Inflammatory macrophage treated with lipopolysaccharide for 1 hour (primary cell): ENCODE data around the gene RELL2.

Source experiments
- DNase-seq, 2 donors: peaks; one replicate each; pipeline ENCODE4 v3.0.0-alpha.2; 2020 to 2022

Gene RELL2

DNA sequence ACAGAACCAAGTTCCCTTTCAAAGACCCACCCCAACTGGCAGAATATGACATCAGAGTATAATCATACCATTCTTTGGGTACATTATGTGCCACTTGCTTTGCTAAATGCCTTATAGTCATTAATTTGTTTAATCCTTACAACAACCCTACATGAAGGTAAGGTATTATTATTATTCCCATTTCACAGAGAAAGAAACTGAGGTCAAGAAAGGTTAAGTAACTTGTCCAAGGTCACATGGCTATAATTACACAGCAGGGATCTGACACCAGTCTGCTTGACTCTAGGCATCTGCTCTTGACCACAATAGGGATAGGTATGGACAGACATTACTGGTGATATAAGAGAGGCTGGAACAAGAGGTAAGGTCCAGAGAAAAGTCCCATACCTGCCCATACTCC lies 13.2 kb downstream of the RELL2 start:
- DNase-seq, result no peak

DNA sequence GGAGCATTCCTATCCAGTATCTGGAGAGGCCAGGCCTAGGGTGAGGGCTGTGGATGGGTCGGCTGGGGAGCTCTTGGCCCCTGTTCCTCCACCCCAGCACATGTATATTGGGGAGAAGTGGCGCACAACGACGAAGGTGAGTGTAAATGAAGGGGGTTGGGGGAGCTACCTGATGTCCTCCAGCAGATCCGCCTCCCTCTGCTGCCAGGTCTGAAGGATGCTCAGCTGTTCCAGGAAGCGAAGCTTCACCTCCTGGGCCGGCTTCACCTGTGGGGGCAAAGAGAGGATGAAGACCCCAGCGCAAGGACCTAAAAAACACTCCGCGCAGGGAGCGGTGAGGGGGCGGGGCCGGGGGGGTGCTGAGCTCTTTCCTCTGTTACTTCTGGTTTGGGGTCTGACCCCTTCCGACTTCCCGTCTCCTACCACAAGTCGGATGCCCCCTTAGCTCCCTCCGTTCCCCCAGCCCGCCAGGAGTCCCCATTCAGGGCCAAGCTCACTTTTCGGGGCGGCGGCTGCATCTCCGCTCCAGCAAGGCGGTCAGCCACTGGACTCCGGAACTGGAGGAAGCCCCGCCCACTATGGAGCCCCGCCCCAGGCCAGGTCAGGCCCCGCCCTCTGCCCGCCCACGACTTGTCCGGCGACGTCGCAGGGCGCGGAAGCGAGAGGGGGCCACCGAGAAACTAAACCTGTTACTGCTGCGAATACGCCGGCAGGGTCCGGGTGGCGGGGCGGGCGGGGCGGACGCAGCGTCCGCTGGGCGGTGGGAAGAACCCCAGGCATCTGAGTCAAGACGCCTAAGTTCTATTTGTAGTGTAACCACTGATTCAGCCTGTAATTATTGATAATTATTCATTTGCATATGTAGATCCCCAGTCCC lies 14.3 kb downstream of the RELL2 start, which contains the start of gene FCHSD1:
Gene FCHSD1, minus strand, starts transcription at position 568 of the 877 bp plus-strand sequence. Its CDS starts 50 bp downstream, at position 518.
- DNase-seq, result peak; percentile 73 to 90

DNA sequence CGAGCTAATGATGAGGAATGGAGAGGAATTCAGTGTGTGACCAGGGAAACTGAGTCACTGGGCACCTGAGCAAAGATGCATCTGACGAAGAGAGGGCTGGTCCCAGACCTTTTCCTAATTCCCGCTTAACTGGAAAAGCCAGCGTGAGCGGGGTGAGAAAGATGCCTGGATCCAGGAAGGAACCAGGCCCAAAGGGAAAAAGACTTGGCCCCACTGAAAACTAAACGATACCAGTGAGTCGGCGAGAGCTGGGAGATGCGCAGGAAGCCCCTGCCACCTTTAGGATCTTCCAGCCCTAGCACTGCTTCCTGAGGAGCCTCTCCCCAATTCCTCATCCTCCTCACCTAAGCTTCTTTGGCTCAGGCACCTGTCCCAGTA lies 14.9 kb downstream of the RELL2 start:
- DNase-seq, result no peak

DNA sequence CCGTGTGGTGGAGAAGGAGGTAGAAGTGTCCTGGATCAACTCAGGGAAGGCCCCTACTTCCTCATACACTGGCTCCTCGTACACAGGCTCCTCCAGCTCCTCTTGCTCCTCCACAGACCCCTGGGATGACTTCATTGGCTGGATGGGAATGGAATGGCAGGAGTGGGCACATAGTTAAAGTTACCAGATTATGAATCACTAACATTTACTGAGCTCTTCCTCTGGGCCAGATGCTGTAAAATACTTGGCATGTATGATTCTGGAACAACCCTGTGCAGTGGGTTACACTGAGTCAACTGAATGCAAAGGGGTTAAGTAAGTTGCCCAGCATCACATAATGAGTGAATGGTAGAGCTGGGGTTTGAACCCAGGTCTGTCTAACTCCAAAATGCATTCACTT lies 17.5 kb downstream of the RELL2 start:
- no peak for DNase-seq

DNA sequence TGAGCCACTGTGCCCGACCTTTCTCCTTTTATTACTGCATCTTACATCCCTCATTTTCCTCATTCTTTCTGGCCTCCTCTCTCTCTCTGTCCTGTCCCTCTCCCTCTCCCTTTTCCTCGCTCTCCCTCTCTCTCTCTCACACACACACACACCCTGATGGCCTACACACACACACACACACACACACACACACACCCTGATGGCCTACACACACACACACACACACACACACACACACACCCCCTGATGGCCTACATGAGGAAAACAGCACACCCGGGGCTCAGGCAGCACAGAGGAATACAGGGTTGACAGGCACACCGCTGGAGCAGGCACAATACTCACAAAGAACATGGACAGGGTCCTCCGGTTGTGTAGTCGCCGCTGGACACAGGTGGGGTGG lies 18.2 kb downstream of the RELL2 start:
- no peak for DNase-seq

DNA sequence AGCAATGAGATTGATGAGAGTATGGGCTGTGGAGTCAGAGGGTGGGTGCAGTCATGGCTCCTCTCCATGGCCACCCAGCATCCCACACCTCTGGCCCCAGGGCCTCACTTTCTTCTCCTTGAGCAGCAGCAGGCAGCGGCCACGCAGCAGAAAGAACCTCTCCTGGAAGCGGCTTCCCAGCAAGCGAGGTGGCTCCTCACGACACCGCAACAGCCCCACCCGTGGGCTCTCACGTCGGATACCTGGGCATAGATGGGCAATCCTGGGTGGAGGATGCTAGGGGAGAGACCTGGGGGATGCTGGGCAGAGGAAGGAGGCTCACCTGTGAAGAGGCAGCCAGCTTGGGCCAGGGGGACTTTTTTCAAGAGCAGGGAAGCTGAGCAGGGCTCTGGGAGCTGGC lies 19.6 kb downstream of the RELL2 start:
- no peak for DNase-seq

DNA sequence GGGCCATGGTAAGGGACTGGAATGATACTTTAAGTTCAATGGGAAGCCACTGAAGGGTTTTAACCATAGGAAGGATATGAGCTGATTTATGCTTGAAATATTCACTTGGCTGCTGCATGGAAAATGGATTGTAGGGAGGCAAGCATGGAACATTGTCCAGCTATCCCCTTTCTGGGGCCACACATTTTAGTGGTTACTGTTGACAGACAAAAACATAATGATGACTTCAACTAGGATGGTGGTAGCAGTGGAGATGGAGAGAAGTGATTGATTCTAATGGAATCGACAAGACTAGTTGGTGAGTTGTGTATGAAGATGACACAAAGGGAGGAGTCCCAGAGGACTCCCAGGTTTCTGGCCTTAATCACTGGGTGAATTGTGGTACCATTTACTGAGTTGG lies 20.6 kb downstream of the RELL2 start:
- DNase-seq, result no peak

DNA sequence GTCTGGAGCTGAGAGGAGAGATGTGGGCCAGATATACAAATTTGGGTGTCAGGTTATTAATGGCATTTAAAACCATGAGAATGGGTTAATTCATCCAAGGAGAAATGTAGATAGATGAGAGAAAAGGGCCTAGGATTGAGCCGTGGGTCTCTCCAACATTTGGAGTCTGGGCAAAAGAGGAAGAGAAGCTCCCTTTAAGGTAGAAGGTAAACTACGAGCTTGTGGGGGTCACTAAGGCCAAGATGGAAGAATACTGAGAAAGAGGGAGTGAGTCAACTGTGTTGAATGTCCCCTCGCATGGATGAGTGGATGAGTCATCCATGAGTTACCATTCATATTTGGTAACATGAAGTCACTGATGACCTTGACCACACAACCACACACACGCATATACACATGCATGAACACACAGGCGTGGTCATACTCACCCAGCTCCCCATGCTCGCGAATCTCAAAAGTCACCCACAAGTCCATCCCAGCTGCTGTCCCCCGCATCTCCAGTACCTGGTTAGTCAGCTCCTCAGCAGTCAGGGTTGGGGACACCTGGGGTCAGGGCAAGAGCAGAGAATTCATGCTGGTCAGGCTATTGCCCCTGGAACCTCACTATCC lies 21.2 kb downstream of the RELL2 start:
- no peak for DNase-seq

DNA sequence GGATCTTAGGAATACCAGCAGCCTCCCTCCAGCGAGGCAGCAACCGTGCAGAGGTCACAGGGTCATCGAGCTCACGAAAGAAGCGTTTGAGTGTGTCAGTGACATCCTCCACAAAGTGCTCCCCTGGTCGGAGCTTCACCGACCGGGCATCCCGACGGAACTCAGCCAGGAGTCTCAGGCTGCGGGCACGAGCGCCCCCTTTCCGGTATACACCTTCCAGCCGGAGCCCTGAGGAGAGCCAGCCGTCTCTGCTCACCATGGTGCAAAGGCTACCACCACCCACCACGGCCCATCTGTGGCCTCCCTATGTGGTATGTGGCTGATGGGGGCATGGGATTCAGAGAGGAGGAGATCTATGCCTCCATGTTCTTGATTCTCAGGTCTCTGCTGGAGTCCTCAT lies 25.2 kb downstream of the RELL2 start:
- no peak for DNase-seq

DNA sequence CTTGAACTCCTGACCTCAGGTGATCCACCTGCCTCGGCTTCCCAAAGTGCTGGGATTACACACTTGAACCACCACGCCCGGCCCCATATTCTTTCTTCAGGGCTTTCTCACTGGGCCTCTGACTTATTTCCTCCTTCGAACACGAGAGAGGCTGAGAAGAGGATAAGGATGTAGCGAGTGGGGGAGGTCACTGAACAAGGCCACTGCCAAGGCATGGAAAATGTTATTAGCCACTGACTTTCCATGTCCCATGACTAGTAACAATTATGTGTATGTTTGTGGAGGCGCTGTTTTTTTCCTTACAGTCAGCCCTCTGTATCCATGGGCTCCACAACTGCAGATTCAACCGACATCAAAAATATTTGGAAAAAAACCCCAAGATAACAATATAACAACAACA lies 26.7 kb downstream of the RELL2 start:
- DNase-seq, result no peak

DNA sequence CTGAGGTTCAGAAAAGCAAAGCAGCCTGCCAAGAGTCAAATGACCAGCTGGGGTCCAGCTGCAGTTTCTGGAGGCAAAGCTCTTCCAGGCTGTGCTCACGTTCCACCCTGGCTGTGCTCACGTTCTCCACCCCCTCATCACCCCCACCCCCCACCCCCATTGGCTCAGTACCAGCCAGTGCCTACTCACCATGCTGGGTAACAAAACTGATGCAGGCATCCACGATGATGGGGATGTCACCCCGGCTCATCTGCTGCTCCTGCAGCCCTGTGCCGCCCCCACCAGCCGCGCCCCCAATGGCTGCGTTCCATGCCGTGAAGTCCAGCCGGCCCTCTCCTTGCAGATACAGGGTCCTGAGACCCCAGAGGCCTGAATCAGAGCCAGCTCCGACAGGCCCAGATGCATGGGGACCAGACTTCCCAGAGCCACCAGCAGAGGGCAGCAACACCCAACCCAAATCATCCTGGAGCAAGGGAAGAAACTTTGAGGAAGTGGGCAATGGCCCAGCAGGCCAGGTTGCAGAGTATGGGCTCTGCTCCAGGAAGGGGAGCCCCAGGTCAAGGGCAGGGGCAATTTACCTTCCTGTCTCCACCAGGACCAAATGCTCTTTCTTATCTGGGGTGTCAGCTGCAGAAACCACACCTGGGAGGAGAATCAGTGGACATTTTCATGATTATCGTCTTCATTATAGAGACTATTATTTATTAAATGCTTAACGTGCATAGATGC lies 28.1 kb downstream of the RELL2 start:
- DNase-seq, result peak; percentile 51 to 91

DNA sequence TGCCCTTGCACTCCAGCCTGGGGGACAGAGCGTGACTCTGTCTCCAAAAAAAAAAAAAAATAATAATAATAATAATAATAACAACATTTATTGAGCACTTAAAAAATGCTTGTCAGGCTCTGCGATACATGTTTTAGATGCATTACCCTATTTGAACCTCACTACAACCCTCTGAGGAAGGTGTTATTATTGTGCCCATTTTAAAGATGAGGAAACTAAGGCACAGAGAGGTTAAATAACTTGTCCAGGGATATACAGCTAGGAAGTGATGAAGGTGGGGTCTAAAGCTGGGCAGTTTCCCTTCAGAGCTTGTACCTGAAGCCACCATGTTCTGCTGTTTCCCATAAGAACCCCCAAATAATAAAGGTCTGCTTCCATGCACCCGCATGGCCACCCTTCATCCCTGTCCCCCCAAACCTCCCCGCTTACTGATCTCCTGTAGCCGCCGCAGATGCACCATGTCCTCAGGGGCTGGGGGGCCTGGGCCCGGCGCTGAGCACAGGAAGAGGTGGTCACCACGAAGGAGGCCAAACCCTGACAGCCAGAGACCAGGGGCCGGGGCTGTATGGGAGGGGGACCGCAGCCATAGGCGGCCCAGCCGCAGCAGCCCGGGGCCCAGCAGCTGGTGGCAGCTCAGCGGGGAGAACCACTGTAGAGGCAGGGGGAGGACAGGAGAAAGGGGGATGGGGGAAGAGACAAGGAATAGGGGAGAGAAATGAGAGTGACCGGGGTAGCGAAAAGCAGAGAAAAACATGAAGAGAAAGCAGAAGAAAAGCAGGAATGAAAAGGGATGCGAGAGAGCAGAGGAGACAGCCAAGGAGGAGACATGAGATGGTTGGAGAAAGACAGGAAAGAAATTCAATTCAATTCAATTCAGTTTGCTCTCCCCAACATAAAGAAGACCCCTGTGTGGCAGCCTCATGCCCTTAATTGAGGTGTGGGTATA lies 29.5 kb downstream of the RELL2 start:
- no peak for DNase-seq

DNA sequence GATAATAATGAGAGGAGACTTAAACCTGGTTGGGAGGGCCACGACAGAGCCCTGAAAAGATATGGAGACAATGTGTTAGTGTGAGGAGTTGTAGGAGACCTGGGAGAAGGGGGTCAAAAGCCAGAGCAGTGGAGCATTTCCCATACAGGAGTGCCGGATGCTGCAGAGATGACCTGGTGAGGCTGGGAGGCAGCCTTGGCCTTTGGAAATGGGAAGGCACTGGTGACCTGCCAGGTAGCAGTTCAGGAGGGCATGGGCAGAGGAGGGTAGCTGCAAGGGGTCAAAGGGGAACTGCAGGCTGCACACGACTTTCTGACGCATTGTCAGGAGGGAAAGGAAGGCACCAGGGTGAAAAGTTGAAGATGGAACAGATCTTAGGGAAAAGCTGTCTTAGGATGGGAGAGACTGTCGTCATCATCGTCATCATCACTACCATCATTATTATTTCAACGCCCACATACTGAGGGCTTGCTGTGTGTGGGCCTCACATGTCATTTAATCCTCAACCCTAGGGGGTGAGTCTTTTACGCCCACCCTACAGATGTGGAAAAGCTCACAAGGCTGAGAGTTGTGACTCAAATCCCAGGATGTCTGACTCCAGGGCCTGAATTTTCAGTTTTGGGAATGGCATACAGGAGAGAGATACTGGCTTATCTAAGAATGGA lies 31.9 kb downstream of the RELL2 start:
- DNase-seq, result no peak

DNA sequence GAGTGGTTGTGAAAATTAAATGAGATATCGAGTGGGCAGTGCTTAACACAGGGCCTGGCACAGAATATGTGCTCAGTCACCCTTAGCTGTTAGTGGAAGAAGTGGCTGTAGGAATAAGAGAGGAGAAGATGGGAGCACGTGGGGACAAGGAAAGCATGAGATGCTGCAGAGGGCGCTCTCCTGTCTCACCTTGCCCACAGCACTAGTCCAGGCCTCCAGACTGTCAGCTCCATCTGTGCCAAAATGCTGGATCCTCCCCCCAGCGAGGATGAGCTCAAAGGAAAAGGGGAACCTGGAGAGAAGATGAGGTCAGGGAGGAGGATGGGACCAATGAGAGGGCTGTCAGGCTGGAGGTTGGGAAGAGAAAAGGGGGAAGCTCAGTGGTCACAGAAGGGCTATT lies 32.7 kb downstream of the RELL2 start:
- peak in 1 of 2 donors; percentile 11 for DNase-seq

DNA sequence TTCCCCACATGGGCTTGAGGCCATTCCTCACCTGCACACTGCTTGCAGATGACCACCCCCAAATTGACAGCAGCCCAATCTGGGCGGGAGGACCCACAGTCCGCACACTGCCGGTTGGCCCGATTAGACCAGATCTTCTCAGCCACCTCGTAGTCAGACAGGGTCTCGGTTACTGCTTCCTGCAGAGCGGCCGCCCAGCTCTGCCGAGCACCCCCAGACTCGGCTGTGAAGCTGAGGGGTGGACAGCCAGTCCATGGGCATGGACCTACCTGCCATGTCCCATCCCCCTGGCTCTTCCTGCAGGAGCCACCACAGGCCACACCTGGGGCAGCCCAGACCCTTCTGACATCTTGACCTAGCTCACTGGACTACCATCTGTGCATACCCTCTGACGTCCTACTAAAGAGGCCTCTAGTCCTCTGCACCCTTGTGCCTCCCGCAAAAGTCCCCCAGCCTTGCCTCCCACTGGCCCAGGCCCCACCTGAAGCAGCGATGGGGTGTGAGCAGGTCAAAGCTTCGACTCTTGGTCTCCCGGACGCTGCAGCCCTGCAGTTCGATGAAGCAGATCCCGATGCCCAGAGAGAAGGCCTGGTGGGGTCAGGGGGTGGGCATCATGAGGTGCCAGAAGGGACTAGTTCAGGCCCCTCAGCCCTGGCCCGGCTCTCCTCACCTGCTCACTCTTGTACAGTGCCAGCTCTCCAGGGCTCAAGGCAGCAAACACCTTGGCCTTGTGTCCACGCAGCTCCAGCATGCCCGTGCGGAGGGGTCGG lies 35.5 kb downstream of the RELL2 start:
- DNase-seq, result no peak

DNA sequence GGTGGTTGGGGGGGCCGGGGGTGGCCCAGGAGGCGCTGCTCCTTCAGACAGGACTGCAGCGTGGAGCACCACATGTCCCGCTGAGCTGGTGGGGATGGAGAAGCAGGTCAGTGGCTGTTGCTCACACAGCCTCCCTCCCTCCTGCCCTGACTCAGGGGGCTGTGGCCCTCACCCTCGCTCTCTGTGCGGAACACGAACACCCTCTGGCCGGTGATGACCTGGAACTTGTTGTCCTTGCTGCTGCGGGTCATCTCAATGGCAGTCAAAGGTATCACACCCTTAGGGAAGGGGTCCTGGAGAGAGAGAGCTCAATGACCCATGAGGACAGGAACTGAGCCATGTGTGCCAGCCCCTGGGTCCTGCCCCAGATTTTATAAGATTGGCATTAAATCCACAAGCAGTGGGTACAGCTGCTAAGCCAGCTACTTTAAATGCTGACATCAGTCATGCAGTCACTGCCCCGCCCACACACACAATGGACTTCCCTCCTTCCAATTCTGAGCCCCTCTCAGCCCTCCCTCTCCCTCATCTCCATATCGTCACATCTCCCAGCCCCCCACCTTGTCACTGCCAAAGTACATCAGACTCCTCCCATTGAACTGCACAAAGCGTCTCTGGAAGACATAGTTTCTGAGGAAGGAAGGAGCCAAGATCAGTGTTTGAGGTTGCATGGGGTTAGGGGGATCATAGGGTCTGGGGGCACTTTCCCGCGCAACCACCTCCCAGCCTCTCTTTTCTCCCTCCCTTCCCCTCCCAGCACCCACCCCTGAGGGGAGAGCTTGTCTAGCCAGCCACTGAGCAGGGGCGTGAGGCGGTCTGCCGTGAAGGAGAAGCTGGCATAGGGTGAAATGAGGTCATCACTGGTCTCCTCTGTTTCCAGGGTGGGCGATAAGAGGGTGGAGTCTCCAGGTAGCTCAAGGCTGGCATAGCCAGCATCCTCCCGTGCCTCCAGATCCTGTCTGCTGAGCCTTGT lies 36.3 kb downstream of the RELL2 start:
- peak in 1 of 2 donors; percentile 25 for DNase-seq

DNA sequence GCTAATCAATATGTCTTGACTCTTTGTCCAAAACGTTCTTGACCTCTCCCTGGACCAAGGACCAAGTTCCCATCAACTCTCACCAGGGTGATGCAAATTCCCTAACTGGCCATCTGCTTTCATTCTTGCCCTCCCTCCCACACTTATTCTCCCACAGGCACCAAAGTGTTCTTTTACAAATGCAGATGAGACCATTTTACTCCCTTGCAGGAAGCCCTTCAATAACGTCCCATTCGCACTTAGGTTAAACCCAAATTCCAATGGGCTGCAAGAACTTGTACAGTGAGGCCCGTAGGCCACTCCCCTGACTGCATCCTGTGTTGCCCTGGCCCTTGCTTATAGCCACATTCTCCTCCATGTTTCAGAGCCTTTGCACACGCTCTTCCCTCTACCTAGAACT lies 38.0 kb downstream of the RELL2 start:
- DNase-seq, result no peak

DNA sequence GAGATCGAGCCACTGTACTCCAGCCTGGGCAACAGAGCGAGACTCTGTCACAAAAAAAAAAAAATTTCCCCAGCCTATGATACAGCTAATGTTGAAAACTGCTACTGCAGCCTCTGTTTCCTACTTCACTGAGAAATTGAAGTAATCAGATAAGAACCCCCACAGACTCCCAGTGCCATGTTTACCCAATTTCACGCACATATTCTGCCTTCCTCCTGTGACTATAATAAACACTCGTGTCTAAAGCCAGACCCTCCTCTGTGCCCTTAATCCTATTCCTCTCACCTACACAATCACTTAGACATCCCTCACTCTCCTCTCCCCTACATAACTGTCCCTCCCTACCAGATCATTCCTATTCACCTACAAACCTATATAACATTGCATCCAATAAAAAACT lies 38.9 kb downstream of the RELL2 start:
- DNase-seq, result no peak

DNA sequence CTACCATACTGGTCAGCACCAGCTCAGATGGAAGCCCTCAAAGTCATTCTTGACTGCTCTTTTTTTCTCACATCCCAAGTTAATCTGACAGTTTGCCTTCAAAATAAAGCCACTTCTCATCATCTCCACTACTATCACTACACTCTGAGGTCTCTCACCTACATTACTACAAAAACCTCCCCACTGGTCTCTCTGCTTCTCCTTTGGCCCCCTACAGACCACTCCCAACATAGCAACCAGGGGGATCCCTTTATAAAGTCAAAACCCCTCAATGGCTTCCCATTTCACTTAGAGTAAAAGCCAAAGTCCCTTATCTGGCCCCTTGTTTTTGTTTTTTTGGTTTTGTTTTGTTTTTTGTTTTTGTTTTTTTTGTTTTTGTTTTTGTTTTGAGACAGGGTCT lies 40.6 kb downstream of the RELL2 start:
- DNase-seq, result no peak

DNA sequence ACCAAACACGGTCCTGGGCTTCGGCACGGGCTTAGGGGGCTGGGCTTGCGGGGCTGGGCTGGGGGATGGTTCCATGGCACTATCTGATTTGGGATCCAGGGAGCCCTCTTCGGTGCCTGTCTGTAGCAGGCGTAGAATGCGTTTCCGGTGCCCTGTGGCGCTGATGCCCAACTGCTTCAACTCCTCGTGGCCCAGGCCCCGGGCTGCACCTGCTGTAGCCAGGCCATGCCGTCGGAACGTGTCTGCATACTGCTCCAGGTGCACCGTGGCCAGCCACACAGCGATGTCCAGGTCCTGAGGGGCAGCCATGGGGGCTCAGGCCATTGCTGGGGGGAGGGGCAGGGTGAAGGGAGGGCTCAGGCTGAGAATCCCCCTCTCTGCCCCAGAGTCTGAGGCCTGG lies 43.4 kb downstream of the RELL2 start:
- DNase-seq, result no peak
